ENCODE data around the gene XPOT. TPM values are rescaled to one million over a fixed set of nuclear protein-coding genes. Genes with fewer than 3 reads are reported as not detected.

XPOT gene
- total and polyA plus RNA-seq, 4 donors: 16.7 to 44.8 (median 23.8) TPM

GRCh38 chr12:64497903-64498302, 93.7 kb downstream of the XPOT start:
- Histone ChIP-seq H3K9me3 (ENCODE audit: control insufficient read depth in 4 of 4, low read length in 3 of 4) (no peaks in the 10 kb centered on the region), H3K27ac (ENCODE audit: low read depth in 1 of 2, low read length in 2 of 2) (no peak overlapping the region), H3K36me3 (ENCODE audit: control insufficient read depth in 4 of 4, insufficient read depth in 3 of 4, low read depth in 1 of 4, low read length in 3 of 4) (peaks cover 12 to 46% (median 42%) of the 10 kb centered on the region in 4 donors), H3K4me1 (ENCODE audit: control insufficient read depth in 4 of 4, insufficient read depth in 4 of 4, low read length in 3 of 4) (no peaks in the 10 kb centered on the region), H3K9ac (ENCODE audit: low read depth in 1 of 2, low read length in 2 of 2) (no peak overlapping the region), H3K27me3 (ENCODE audit: control insufficient read depth in 4 of 4, insufficient read depth in 4 of 4, low read length in 3 of 4) (no peaks in the 10 kb centered on the region), H3K4me3 (ENCODE audit: low read depth in 1 of 3, low read length in 3 of 3) (no peak overlapping the region)
- TF ChIP-seq EGR1 (IDR thresholded peaks at IDR 0.05; ENCODE audit: low read depth in 2 of 2): no peak
- TF ChIP-seq REST (IDR thresholded peaks at IDR 0.05): no peak
- TF ChIP-seq TAF1 (conservative IDR thresholded peaks at IDR 0.05): no peak
- no peak for TF ChIP-seq FOXA2 (IDR thresholded peaks at IDR 0.05)
- TF ChIP-seq YY1 (IDR thresholded peaks at IDR 0.05): no peak
- TF ChIP-seq SP1 (IDR thresholded peaks at IDR 0.05): no peak
- WGBS: 92% methylated on average over 1 of the region's 1 CpG
- DNase-seq (ENCODE audit: low spot score): no peak

GRCh38 chr12:64500394-64500793, 96.2 kb downstream of the XPOT start:
- TF ChIP-seq CTCF (IDR thresholded peaks at IDR 0.05; ENCODE audit: low read depth, low read length, missing input control) (no peak), FOXA1 (IDR thresholded peaks at IDR 0.05) (no peak), EGR1 (IDR thresholded peaks at IDR 0.05; ENCODE audit: low read depth in 2 of 2) (no peak), YY1 (IDR thresholded peaks at IDR 0.05) (no peak), FOXA2 (IDR thresholded peaks at IDR 0.05) (no peak), JUND (IDR thresholded peaks at IDR 0.05) (no peak), NR2F2 (IDR thresholded peaks at IDR 0.05) (no peak), GABPA (IDR thresholded peaks at IDR 0.05 in 1 of 2, conservative IDR thresholded peaks at IDR 0.05 in 1 of 2) (no peak), TAF1 (conservative IDR thresholded peaks at IDR 0.05) (no peak), REST (IDR thresholded peaks at IDR 0.05) (no peak), ZBTB33 (IDR thresholded peaks at IDR 0.05) (no peak), RAD21 (IDR thresholded peaks at IDR 0.05) (no peak), RXRA (IDR thresholded peaks at IDR 0.05) (no peak), ATF3 (IDR thresholded peaks at IDR 0.05) (no peak), HNF4G (IDR thresholded peaks at IDR 0.05) (no peak)
- no peak overlapping the region for H3K4me3 ChIP-seq (ENCODE audit: low read depth in 1 of 3, low read length in 3 of 3)
- no peaks in the 10 kb centered on the region for H3K27me3 ChIP-seq (ENCODE audit: control insufficient read depth in 4 of 4, insufficient read depth in 4 of 4, low read length in 3 of 4)
- H3K4me1 ChIP-seq (ENCODE audit: control insufficient read depth in 4 of 4, insufficient read depth in 4 of 4, low read length in 3 of 4): no peaks in the 10 kb centered on the region
- no peak overlapping the region for H3K9ac ChIP-seq (ENCODE audit: low read depth in 1 of 2, low read length in 2 of 2)
- H3K9me3 ChIP-seq (ENCODE audit: control insufficient read depth in 4 of 4, low read length in 3 of 4): no peaks in the 10 kb centered on the region
- H3K36me3 ChIP-seq (ENCODE audit: control insufficient read depth in 4 of 4, insufficient read depth in 3 of 4, low read depth in 1 of 4, low read length in 3 of 4): peaks cover 8 to 36% (median 34%) of the 10 kb centered on the region in 4 donors
- no peak overlapping the region for H3K27ac ChIP-seq (ENCODE audit: low read depth in 1 of 2, low read length in 2 of 2)
- WGBS: 88% methylated on average over 3 of the region's 3 CpGs
- no peak for DNase-seq (ENCODE audit: low spot score)

Measured in liver (tissue), 9 donors.